ENCODE data around the gene MAMDC2.

MAMDC2 gene

DNA sequence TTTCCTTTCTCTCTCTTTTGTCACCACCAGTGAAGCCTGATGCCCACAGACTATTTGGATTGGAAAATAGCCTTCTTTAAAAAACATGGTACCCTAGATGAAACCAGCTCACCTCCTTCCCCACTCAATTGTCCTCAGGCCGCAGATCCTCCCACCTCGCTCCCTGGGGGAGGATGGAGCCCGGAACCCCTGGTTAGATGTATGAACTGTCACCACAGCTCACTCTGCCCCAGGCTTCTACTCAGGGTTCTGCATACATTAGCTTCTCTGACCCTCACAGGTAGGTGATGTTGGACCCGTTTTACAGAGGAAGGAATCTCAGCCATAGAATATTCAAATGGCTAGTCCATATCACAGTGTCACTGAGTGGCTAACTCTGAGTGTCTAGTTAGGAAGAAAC is 1.8 kb downstream of the MAMDC2 start:
- H3K4me3 ChIP-seq = peak overlapping the region; percentile 52
- no peak for TF ChIP-seq CTCF (IDR thresholded peaks at IDR 0.05)
- peak overlapping the region; percentile 51 to 80 for H3K27ac ChIP-seq
- DNase-seq (ENCODE audit: low spot score) = no peak

- TF ChIP-seq CTCF (IDR thresholded peaks at IDR 0.05) = no peak
- DNase-seq (ENCODE audit: low spot score) = no peak
- H3K4me3 ChIP-seq = peak overlapping the region; percentile 52
- peak overlapping the region; percentile 51 to 80 for H3K27ac ChIP-seq
Measured at GRCh38 chr9:70046274-70047070, 2.8 kb downstream of the MAMDC2 start.

DNA sequence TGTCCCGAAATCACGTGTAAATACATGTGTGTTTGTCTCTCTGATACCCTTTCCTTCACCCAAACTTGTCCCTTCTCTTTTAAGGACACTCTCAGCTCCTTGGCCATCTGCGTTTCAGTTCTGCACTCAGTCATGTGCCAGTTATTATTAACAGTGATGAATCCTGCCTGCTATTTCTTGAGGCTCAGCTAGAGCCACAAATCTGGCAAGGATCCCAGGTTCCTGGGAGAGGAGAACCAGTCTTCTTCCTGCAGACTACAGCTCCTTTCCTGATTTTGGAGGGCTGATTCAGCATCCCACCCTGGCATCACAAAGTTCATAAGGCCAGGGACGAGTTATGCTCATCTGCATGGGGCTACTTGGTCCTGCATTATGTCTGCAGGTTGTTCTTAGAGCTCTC is 5.6 kb downstream of the MAMDC2 start:
- TF ChIP-seq CTCF (IDR thresholded peaks at IDR 0.05) = no peak
- DNase-seq (ENCODE audit: low spot score) = peak; percentile 80
- Histone ChIP-seq H3K27ac (peak overlapping the region; percentile 84 to 95), H3K4me3 (peak overlapping the region; percentile 52)

- TF ChIP-seq CTCF (IDR thresholded peaks at IDR 0.05) = no peak
- peak; percentile 93 for DNase-seq (ENCODE audit: low spot score)
- peak overlapping the region; percentile 84 to 95 for H3K27ac ChIP-seq
- H3K4me3 ChIP-seq = peak overlapping the region; percentile 52
Measured at GRCh38 chr9:70049672-70050271, 6.1 kb downstream of the MAMDC2 start.

DNA sequence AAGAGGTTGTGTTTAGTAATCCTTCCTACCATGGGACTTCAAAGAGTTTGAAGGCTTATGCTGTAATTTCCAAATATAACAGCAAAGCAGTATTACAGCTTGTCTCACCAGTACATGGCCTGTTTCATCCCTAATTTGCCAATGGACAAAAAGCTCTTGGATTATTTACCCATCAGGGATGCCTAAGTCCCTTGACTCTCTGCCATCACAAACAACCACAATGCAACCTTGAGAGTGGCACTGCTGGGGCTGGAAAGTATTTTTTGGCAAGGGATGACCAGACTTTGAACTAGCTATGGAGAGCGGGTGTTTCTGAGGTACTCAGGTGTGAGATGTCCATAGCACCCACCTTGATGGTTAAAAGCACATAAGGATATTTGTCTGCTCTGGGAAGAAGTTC is 9.1 kb downstream of the MAMDC2 start:
- H3K27ac ChIP-seq = peak overlapping the region; percentile 79 to 84
- H3K4me3 ChIP-seq = no peak overlapping the region
- no peak for TF ChIP-seq CTCF (IDR thresholded peaks at IDR 0.05)
- no peak for DNase-seq (ENCODE audit: low spot score)

DNA sequence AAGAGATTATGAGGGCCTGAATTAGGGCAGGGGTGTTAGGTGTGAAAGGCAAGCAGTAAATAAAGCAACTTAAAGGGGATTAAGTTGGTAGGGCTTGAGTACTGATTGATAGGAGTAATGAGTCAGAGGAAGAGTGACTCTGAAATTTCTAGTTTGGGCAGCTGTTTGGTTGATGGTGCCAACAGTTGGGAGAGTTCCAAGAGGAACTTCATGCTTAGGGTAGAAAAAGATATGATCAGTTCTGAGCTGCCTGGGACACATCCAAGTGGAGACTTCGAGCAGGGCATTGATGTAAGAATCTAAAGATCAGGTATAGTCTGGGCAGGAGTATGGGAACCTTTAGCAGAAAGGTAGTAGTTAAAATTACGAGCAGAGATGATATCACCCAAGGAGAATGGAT is 10.2 kb downstream of the MAMDC2 start:
- Histone ChIP-seq H3K4me3 (peak overlapping the region; percentile 20), H3K27ac (peak overlapping the region; percentile 79 to 84)
- TF ChIP-seq CTCF (IDR thresholded peaks at IDR 0.05) = no peak
- no peak for DNase-seq (ENCODE audit: low spot score)

GRCh38 chr9:70054521-70054920 is 10.9 kb downstream of the MAMDC2 start:
- TF ChIP-seq CTCF (IDR thresholded peaks at IDR 0.05) = no peak
- DNase-seq (ENCODE audit: low spot score) = no peak
- Histone ChIP-seq H3K4me3 (no peak overlapping the region), H3K27ac (peak overlapping the region; percentile 79 to 84)

Data from coronary artery (tissue), 2 donors.